Body of pancreas (tissue), 4 donors: ENCODE results near the gene N4BP2L1. TPM values are rescaled to one million over a fixed set of nuclear protein-coding genes. Genes with fewer than 3 reads are reported as not detected.
"Not testable (repeated sequence)": the region's sequence is repeated elsewhere in the genome, so short reads cannot be mapped to it uniquely, and the experiment has no call there.

Experiments
- ATAC-seq: fragments of 150-250 bp; one replicate; pipeline ENCODE4 v1.9.1; 2016
- DNase-seq, 4 donors: peaks; one replicate each; pipeline ENCODE4 v3.0.0-alpha.2; 2019
- H3K27ac ChIP-seq, 4 donors: fragments of 200-600 bp; sonication (generic); 1 replicate in 3 of 4; 2 replicates in 1 of 4; pipeline versions ENCODE4 v1.5.1 to v1.6.1; 2016 to 2019; ENCODE audit warnings: mild to moderate bottlenecking in 1 of 4, mixed read lengths in 1 of 4, moderate library complexity in 1 of 4
- H3K27me3 ChIP-seq, 2 donors: fragments of 200-600 bp; sonication (generic); one replicate each; pipeline ENCODE4 v1.6.0; 2016; ENCODE audit warnings: mild to moderate bottlenecking in 1 of 2
- H3K36me3 ChIP-seq, 2 donors: fragments of 200-600 bp; sonication (generic); replicated peaks in 1 of 2; 2 replicates each; pipeline ENCODE4 v1.5.1; 2016; ENCODE audit warnings: low read depth in 2 of 2; ENCODE audit not compliant: insufficient read depth in 1 of 2
- H3K4me1 ChIP-seq: fragments of 200-600 bp; sonication (generic); one replicate; pipeline ENCODE4 v1.6.0; 2016
- H3K4me3 ChIP-seq, 2 donors: fragments of 200-600 bp; sonication (generic); 1 replicate in 1 of 2; 2 replicates in 1 of 2; pipeline ENCODE4 v1.5.1; 2016 to 2019
- H3K9me3 ChIP-seq, 3 donors: fragments of 200-600 bp; sonication (generic); 1 replicate in 2 of 3; 2 replicates in 1 of 3; pipeline ENCODE4 v1.5.1; 2016
- CTCF ChIP-seq, 7 experiments: fragments of 450-650 bp in 4 of 7; fragments of 200-600 bp in 3 of 7; sonication (generic) in 3 of 7; IDR thresholded peaks; one replicate each; pipeline ENCODE4 v1.5.1; 2016 to 2019; ENCODE audit warnings: antibody characterized with exemption in 7 of 7
- POLR2A ChIP-seq, 3 donors: fragments of 450-650 bp; IDR thresholded peaks; one replicate each; pipeline ENCODE4 v1.6.1; 2016; ENCODE audit warnings: antibody characterized with exemption in 3 of 3, mild to moderate bottlenecking in 2 of 3
- WGBS, 2 donors: methylation state at CpG; one replicate each; pipeline ENCODE4 v1.1.5; 2017; 5-methylcytosine and 5-hydroxymethylcytosine counted together
- intact Hi-C: fragments of 100-400 bp; cut with DNase I; formaldehyde crosslinking; loops from one replicate; pipeline ENCODE4 v1.15.1; 2023
- total RNA-seq, 2 donors: library from RNA; depleted of rRNA; stranded (reverse); fragments of >200 nt; gene quantifications; one replicate each; pipeline ENCODE4 v1.1.0, GENCODE V29; 2016

Gene N4BP2L1
- total RNA-seq, 2 donors from 2014 or later, result 18.5 to 20.5 TPM

- Histone ChIP-seq H3K27ac (no peak overlapping the region), H3K4me1 (no peaks in the 10 kb centered on the region), H3K36me3 (no peaks in the 10 kb centered on the region), H3K27me3 (no peaks in the 10 kb centered on the region), H3K4me3 (no peak overlapping the region), H3K9me3 (no peaks in the 10 kb centered on the region)
- ATAC-seq (no peak), DNase-seq (no peak)
- intact Hi-C loops, result no loop called here
- TF ChIP-seq CTCF (IDR thresholded peaks at IDR 0.05), result no peak
- WGBS, 2 donors, result 81 to 90% methylated on average over 13 of the region's 13 CpGs
These were observed 51.1 kb downstream of the N4BP2L1 start for GRCh38 chr13:32376642-32377415.

- no peak for DNase-seq
- H3K4me3 ChIP-seq, result no peak overlapping the region
- no peaks in the 10 kb centered on the region for H3K9me3 ChIP-seq
- no peaks in the 10 kb centered on the region for H3K36me3 ChIP-seq
- intact Hi-C loops, result no loop called here
- no peak overlapping the region for H3K27ac ChIP-seq
- no peaks in the 10 kb centered on the region for H3K27me3 ChIP-seq
- 98 to 100% methylated on average over 2 of the region's 2 CpGs for WGBS, 2 donors
- H3K4me1 ChIP-seq, result no peaks in the 10 kb centered on the region
- ATAC-seq, result no peak
- TF ChIP-seq POLR2A (IDR thresholded peaks at IDR 0.05), result no peak
- no peak for TF ChIP-seq CTCF (IDR thresholded peaks at IDR 0.05)
These were observed 57.1 kb downstream of the N4BP2L1 start for GRCh38 chr13:32370805-32371204.

GRCh38 chr13:32362574-32362973 lies 65.4 kb downstream of the N4BP2L1 start:
- no peaks in the 10 kb centered on the region for H3K36me3 ChIP-seq
- no peaks in the 10 kb centered on the region for H3K4me1 ChIP-seq
- 81 to 93% methylated on average over 2 of the region's 2 CpGs for WGBS, 2 donors
- no peak for DNase-seq
- no peak overlapping the region for H3K4me3 ChIP-seq
- no peaks in the 10 kb centered on the region for H3K9me3 ChIP-seq
- no peak overlapping the region for H3K27ac ChIP-seq
- no peaks in the 10 kb centered on the region for H3K27me3 ChIP-seq
- intact Hi-C loops, result no loop called here
- ATAC-seq, result no peak
- TF ChIP-seq POLR2A (IDR thresholded peaks at IDR 0.05) (no peak), CTCF (IDR thresholded peaks at IDR 0.05) (no peak)

- DNase-seq, H3K4me1 ChIP-seq, H3K27ac ChIP-seq, H3K4me3 ChIP-seq, H3K36me3 ChIP-seq, intact Hi-C loops, H3K27me3 ChIP-seq, ATAC-seq, H3K9me3 ChIP-seq: not testable (repeated sequence)
- 96% methylated on average over 8 of the region's 8 CpGs for WGBS, 2 donors
These were observed 72.0 kb downstream of the N4BP2L1 start for GRCh38 chr13:32355935-32356334.

GRCh38 chr13:32354040-32354439 lies 73.9 kb downstream of the N4BP2L1 start:
- no peak overlapping the region for H3K4me3 ChIP-seq
- H3K27me3 ChIP-seq, result no peaks in the 10 kb centered on the region
- no peak overlapping the region for H3K27ac ChIP-seq
- 100% methylated on average over 1 of the region's 1 CpG for WGBS, 2 donors
- H3K4me1 ChIP-seq, result no peaks in the 10 kb centered on the region
- no peaks in the 10 kb centered on the region for H3K36me3 ChIP-seq
- intact Hi-C loops, result no loop called here
- TF ChIP-seq POLR2A (IDR thresholded peaks at IDR 0.05) (no peak), CTCF (IDR thresholded peaks at IDR 0.05) (no peak)
- ATAC-seq (no peak), DNase-seq (no peak)
- no peaks in the 10 kb centered on the region for H3K9me3 ChIP-seq

GRCh38 chr13:32350839-32351441 lies 77.0 kb downstream of the N4BP2L1 start:
- H3K4me3 ChIP-seq, H3K27ac ChIP-seq, DNase-seq, H3K4me1 ChIP-seq, intact Hi-C loops, H3K36me3 ChIP-seq, H3K9me3 ChIP-seq, ATAC-seq, H3K27me3 ChIP-seq: not testable (repeated sequence)
- WGBS, 2 donors, result 91 to 92% methylated on average over 15 of the region's 15 CpGs
